G401 (cell line): ENCODE data around the gene SORBS2. TPM values are rescaled to one million over a fixed set of nuclear protein-coding genes. Genes with fewer than 3 reads are reported as not detected.
"Not testable (repeated sequence)": the region's sequence is repeated elsewhere in the genome, so short reads cannot be mapped to it uniquely, and the experiment has no call there.

Source experiments
- DNase-seq: peaks from one replicate; pipeline ENCODE4 v3.0.0-alpha.2; 2015; ENCODE audit warnings: low spot score
- in situ Hi-C: cut with HindIII; loops from 2 replicates; pipeline ENCODE4 v1.10.0; 2016; ENCODE audit warnings: low sequenced_read_pairs, mixed read lengths
- total RNA-seq: library from RNA; depleted of rRNA; stranded (reverse); fragments of >200 nt; shearing (Covaris generic); gene quantifications from 2 replicates; pipeline ENCODE4 v1.2.3, GENCODE V29; 2014

SORBS2 gene
- total RNA-seq, 1 experiment from 2014 or later, result 39.7 TPM

- in situ Hi-C loops, result no loop called here
- DNase-seq, result no peak
Observed at GRCh38 chr4:185559915-185560281, 252.1 kb downstream of the SORBS2 start.

GRCh38 chr4:185559251-185559914, 252.6 kb downstream of the SORBS2 start:
- DNase-seq, in situ Hi-C loops: not testable (repeated sequence)

GRCh38 chr4:185554365-185555126, 257.4 kb downstream of the SORBS2 start:
- in situ Hi-C loops, result no loop called here
- DNase-seq, result no peak

GRCh38 chr4:185552254-185552653, 259.7 kb downstream of the SORBS2 start:
- in situ Hi-C loops, result no loop called here
- no peak for DNase-seq

- in situ Hi-C loops, result no loop called here
- peak; percentile 81 for DNase-seq
Observed at GRCh38 chr4:185550933-185551332, 261.1 kb downstream of the SORBS2 start.

- in situ Hi-C loops, result no loop called here
- no peak for DNase-seq
Observed at GRCh38 chr4:185549095-185549639, 262.8 kb downstream of the SORBS2 start.

GRCh38 chr4:185548587-185548986, 263.4 kb downstream of the SORBS2 start:
- in situ Hi-C loops, result no loop called here
- DNase-seq, result no peak

- in situ Hi-C loops, result no loop called here
- no peak for DNase-seq
Observed at GRCh38 chr4:185546335-185546734, 265.7 kb downstream of the SORBS2 start.

GRCh38 chr4:185542626-185543315, 269.2 kb downstream of the SORBS2 start:
- no peak for DNase-seq
- in situ Hi-C loops, result no loop called here

- in situ Hi-C loops, result no loop called here
- no peak for DNase-seq
Observed at GRCh38 chr4:185541251-185541727, 270.7 kb downstream of the SORBS2 start.

GRCh38 chr4:185540487-185541120, 271.4 kb downstream of the SORBS2 start:
- no peak for DNase-seq
- in situ Hi-C loops, result no loop called here

- DNase-seq, result no peak
- in situ Hi-C loops, result no loop called here
Observed at GRCh38 chr4:185540040-185540439, 272.0 kb downstream of the SORBS2 start.

- no peak for DNase-seq
- in situ Hi-C loops, result no loop called here
Observed at GRCh38 chr4:185538806-185539205, 273.2 kb downstream of the SORBS2 start.

- in situ Hi-C loops, result no loop called here
- DNase-seq, result no peak
Observed at GRCh38 chr4:185536411-185536709, 275.6 kb downstream of the SORBS2 start.

- DNase-seq, result no peak
- in situ Hi-C loops, result no loop called here
Observed at GRCh38 chr4:185535612-185536410, 276.2 kb downstream of the SORBS2 start.
